SK-MEL-5 (cell line): ENCODE measurements around the gene SETD1A. TPM values are rescaled to one million over a fixed set of nuclear protein-coding genes. Genes with fewer than 3 reads are reported as not detected.
"Not testable (repeated sequence)": the region's sequence is repeated elsewhere in the genome, so short reads cannot be mapped to it uniquely, and the experiment has no call there.

Experiments
- DNase-seq: peaks from one replicate; pipeline ENCODE4 v3.0.0-alpha.2; 2016; ENCODE audit warnings: low read depth, low spot score
- in situ Hi-C: cut with HindIII; loops from 2 replicates; pipeline ENCODE4 v1.10.0; 2016; ENCODE audit warnings: low sequenced_read_pairs, high pct_unique_total_duplicates, low pct_unique_long_range_greater_than_20kb
- total RNA-seq: library from RNA; depleted of rRNA; stranded (reverse); fragments of >200 nt; shearing (Covaris generic); gene quantifications from 2 replicates; pipeline ENCODE4 v1.2.3, GENCODE V29; 2014

SETD1A gene
- total RNA-seq, 1 experiment from 2014 or later, result 4.0 TPM

DNA sequence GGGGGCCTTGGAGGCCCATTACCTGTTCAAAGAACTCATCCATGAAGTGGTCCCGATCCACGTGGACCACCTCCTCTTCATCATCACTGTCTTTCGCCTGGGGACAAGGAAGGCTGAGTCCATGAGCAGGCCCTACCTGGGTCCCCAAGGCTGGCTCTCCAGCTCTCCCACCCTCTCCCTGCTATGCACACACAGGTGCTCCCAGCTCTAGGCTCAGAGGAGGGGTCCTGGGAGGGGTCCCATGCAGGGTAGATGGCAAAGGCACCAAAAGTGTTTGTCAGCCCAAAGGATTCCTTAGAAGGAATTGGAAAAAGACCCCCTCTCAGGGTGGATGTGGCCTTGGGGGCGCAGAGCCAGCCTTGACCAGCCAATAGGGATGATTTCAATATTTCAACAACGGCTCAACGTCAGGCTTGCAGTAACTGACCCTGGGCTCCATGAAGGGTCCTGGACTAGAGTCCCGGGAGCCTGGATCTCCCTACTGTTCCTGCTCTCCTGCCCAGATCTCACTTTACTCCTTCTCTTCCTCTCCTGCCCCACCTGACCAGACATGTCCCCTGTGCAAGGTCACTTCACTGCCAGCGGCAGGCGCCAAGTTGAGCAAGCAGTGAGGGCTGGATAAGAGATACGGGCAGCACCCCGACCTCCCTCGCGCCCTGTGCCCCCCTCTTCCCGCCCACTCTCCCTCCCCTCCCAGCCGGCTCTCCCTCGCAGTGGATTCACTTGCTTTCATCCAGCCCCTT is 44.1 kb downstream of the SETD1A start:
- in situ Hi-C loops, result no loop called here

DNA sequence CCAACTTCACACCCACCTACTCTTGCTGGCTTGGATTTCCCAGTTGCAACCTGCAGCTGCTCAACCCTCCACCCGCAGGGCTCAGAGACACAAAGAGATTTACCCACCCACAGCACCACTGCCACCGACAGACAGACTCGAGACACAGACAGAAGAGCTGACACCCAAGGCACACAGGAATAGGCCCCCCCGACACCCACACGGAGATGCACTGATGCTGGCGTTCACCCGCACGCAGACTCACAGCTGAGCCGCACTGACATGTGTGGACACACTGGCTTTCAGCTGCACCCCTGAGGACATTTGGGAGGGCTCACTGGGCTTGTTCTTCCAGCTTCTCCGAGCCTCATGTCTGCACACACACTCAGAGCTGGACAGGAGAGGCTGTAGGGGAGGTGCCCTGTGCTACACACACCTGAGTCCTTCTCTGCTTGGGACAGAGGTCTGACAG is 44.7 kb downstream of the SETD1A start:
- no peak for DNase-seq
- in situ Hi-C loops, result no loop called here

More for the DNA sequence above, 44.1 kb downstream of the SETD1A start:
- DNase-seq, result no peak

DNA sequence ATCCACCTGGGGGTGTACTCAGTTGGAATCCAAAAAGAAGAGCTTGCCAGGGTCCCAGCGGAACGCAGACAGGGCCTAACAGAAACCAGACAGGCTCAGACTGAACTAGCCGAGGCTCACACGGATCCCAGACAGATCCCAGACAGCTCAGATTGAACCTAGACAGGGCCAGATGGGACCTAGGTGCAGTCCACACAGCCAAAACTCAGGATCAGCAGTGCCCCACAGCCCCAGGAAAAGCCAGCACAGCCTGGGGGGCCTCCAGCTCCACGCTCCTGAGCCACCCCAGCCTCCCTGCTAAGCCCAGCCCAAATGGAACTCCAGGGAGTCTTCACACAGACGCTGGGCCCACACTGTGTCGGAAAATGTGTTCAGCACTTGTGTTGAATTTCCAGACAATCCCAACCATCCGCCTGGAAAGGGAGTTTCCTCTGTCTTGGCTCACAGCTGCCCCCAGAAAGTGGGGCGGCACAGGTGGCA is 45.3 kb downstream of the SETD1A start:
- DNase-seq, result no peak
- in situ Hi-C loops, result no loop called here

DNA sequence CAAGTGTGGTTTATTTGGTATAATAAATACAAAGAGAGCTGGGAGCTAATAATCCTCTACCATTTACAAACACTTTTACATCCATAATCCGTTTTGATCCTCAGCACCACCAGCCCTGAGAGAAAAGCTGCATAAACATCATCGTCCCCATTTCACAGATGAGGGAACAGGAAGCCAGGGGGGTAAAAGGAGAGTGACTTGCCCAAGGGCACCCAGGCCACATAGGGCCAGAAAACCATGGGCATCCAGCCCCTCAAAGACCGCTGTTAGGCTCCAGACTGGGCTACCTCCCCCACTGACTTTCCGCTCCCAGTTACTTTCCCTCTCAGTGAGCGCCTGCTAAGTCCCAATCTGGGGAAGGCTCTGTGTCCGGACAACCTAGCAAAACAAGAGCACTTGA is 46.2 kb downstream of the SETD1A start:
- DNase-seq, result no peak
- in situ Hi-C loops, result no loop called here

DNA sequence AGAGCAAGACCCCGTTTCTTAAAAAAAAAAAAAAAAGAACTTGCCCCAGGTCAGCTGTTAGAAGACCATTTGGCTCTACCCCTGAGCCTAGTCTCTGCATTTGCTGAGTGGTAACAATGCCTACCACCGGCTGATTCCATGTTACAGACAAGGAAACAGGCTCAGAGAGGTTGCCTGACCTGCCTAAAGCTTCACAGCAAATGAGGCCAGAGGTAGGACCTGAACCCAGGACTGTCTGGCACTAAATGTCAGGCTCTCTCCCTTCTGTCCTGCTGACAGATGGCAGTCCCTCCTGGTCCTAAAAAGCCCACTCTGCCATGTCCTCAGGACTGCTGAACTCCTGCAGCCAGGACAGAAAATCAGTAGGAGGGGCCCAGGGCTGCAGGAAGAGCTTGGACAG is 47.1 kb downstream of the SETD1A start:
- DNase-seq, result no peak
- in situ Hi-C loops, result no loop called here

DNA sequence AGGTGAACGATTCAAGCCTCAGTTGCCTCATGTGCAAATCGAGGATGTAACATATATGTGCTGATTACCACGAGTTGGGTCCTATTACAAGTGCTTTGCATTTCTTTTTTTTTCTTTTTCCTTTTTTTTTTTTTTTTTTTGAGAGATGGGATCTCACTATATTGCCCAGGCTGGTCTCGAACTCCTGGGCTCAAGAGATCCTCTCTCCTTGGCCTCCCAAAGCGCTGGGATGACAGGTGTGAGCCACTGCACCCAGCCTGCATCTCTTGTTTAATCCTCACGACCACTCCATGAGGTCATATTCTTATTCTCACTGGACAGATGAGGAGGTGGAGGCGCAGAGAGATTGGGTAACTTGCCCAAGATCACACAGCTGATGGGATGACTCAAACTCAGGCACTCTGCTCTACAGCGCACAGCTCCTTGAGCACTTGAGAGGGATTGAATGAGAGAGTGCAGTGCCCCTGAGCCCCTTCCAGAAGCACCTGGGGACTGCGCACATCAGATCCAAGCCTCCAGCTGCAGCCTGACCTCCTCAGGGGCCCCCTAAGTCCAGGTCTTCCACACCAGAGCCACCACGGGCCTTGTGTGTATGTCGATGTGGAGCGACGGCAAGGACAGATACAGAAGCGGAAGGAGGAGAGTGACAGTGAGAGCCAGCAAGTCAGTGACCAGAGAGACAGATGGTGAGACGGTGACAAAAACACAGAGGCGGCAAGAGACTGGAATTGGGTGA is 48.0 kb downstream of the SETD1A start:
- DNase-seq, result no peak
- in situ Hi-C loops, result no loop called here

DNA sequence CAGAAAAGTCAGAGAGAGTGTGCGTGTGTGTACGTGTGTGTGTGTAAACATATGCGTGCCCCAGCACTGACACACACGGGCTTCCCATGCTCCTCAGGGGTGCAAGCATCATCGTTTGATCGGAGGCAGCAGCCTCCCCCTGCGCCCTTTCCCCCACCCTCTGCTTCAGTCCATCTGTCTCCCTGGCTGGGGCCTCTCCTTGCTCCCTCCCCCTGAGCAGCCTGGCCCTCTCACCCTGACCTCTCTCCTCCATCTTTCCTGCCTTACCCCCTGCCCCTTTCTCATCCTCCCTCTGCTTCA is 48.5 kb downstream of the SETD1A start:
- in situ Hi-C loops, result no loop called here

DNA sequence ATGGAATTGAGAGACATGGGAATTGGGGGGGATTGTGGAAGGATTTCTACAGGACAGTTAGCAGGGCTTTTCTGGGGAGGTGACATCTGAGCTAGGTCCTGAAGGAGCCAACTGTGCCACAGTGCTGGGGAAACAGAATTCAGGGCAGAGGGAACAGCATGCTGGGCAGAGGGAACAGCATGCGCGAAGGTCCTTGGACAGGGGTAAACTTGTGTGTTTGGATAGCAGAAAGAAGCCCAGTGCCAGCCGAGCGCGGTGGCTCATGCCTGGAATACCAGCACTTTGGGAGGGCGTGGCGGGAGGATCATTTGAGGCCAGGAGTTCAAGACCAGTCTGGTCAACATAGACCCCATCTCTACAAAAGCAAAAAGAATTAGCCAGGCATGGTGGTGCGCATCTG is 49.0 kb downstream of the SETD1A start:
- DNase-seq, result no peak
- in situ Hi-C loops, result no loop called here

More for the DNA sequence above, 48.5 kb downstream of the SETD1A start:
- no peak for DNase-seq

DNA sequence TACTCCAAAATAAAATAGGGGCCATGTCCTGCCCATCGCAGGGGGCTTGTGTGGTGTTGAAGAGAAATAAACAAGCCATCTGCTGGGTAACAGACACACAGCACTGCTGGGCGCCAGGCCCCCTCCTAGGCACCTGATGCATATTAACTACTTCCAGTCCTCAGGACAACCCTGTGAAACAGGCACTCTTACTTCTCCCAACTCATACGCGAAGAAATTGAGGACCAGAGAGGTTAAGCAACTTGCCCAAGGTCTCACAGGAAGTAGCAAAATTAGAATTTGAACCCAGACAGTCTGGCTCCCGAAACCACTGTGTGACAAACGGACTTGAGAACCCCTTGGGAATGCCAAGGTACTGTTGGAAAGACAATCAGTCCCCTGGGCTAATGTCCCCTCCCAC is 50.1 kb downstream of the SETD1A start:
- in situ Hi-C loops, result no loop called here
- no peak for DNase-seq

DNA sequence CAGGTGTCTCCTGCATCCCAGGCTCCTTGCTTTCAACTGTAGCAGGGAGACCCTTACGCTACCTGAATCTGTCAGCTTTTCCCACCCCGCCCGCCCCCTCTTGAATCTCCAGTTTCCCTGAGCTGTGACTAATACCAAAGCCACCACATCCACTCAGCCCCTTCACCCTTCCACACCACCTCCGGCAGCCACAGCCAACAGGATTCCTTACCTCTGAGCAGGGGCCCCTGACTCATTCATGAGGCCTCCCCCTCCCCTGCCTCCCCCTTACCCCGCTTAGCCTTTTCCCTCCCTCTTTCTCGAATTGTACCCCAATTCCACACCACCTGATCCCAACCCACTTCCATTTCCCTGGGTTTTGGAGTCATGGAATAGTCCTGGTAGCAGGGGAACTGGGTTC is 50.6 kb downstream of the SETD1A start:
- in situ Hi-C loops, result no loop called here
- no peak for DNase-seq

DNA sequence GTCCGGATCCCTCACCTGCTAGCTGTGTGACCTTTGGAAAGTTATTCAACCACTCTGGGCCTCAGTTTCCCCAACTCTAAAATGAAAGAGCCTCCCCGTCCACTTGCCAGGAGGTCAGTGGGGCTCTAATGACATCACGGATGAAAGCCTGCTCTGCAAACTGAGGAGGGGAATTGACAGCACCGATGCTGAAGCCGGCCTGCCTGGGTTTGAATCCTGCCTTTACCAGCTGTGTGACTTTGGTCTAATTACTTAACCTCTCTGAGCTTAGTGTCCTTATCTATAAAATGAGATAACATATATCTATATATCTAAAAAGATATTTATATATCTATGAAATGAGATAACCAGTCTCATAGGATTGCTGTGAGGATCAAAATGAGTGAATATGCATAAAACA is 51.0 kb downstream of the SETD1A start:
- no peak for DNase-seq
- in situ Hi-C loops, result no loop called here

DNA sequence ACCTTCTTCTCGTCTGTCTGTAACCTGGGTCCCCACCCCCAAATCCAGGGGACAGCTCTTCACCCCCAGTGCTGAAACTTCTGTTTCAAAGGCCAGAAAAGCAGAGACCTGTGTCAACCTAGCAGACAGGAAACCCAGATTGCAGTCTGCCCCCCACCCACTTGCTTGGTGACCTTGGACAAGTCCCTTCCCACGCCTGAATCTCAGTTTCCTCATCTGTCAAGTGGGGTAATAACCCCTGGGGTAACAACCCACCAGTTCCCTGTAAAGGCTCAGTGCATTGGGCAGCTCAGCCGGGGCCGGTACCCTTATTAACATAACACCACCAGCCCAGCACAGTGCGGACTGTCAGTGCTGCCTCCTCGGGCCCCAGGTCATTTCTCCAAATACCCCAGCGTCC is 51.6 kb downstream of the SETD1A start:
- in situ Hi-C loops, result no loop called here
- no peak for DNase-seq

DNA sequence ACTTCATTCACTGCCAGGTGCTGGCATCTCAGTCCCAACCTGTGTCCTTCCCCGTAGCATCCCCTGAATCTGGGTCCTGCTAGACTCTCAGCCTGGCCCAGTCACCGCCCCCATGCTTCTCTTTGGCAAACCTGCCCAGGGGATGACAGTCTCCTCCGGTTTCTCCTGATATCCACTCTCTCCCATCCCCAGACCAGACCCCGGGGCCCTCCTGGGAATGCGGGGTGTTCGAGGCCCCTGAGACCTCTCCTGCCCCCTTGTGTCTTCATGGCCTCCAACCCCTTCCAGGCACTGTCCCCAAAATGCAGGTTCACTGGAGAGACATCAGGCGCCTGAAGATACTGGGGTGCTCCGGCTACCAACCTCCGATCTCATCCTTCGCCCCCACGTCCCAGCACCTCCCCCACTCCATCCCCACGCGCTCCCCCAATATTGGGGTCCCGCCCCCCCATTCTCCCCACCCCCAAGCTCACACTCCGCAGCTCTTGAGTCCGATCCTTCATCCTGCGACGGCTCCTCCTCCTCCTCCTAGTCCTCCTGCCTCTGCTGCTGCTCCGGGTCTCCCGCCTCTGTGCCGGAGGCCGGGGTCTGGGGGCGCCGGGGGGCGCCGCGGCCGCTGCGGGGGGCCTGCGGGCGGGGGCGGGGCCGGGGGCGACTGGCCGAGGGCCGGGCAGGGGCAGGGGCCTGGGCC is 52.5 kb downstream of the SETD1A start:
- in situ Hi-C loops, result no loop called here
- no peak for DNase-seq

DNA sequence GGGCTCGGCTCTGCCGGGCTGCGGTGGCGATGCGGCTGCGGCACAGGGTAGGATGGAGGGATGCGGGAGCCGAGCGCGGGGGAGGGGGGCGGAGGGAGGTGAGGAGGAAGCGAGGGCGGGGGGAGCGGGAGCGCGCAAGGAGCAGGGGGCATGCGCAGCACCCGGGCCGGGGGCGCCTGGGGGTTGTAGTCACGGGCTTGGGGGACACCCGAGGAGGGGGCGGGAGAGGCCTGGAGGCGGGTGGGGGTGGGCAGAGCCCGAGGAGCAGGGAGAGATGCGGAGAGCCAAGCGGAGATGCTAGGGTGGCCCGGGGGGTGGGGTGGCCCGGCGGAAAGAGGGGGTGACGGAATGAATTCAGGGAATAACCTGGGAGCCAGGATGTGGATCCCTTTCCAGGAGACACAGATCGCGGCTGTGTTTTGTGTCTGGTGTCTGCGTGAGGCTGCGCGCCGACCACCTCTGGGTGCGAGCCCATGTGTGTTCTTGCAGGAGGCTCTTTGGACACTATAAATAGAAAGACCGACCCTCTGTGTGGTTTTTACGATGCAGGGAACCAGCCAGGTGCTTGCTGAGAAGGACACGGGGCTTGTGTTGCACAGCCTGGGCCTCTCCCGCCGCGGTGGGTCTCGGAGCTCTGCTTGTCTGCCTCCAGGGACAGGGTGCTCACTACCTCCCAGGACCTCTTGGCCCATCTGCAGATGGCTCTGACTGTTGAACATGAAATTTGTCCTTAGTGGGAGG is 53.2 kb downstream of the SETD1A start, which contains the start of gene STX1B:
STX1B (minus strand) TSS at position 54 of the 741 bp plus-strand sequence. CDS start 242 bp downstream, outside the sequence.
- in situ Hi-C loops, result no loop called here
- no peak for DNase-seq

DNA sequence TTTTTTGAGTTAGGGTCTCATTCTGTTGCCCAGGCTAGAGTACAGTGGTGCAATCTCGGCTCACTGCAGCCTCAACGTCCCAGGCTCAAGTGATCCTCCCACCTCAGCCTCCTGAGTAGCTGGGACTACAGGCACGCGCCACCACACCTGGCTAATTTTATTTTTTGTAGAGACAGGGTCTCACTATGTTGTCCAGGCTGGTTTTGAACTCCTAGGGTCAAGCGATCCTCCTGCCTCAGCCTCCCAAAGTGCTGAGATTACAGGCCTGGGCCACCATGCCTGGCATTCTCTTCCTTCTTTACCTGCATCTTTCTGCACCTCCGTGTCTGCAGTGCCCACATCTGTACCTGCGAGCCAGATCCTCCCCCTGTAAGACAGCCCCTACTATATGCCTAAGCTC is 54.3 kb downstream of the SETD1A start:
- in situ Hi-C loops, DNase-seq: not testable (repeated sequence)

DNA sequence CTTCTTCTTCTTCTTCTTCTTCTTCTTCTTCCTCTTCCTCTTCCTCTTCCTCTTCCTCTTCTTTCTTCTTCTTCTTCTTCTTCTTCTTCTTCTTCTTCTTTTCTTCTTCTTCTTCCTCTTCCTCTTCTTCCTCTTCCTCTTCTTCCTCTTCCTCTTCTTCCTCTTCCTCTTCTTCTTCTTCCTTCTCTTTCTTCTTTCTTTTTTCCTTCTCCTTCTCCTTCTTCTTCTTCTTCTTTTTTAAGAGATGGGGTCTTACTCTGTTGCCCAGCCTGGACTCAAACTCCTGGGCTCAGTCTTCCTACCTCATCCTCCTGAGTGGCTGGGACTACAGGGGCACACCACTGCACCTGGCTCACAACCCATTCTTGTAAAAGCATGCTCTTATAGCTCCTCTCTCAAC is 55.7 kb downstream of the SETD1A start:
- in situ Hi-C loops, DNase-seq: not testable (repeated sequence)

DNA sequence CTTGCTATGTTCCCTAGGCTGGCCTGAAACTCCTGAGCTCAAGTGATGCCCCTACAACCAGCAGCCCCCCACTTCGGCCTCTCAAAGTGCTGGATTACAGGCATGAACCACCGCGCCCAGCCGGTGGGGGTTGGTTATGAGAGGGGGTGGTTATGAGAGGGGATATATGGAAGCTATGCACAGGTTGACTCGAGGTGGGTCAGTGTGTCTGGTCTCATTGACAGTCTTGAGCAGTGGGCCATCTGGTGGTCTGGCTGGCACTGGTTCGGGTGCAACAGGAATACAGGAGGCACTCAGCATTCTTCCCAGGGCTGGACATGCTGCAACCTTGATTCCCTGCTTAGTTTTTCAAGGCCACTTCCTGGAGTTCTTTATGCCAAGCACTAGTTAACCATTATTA is 58.5 kb downstream of the SETD1A start:
- peak; percentile 32 for DNase-seq
- in situ Hi-C loops, result no loop called here

DNA sequence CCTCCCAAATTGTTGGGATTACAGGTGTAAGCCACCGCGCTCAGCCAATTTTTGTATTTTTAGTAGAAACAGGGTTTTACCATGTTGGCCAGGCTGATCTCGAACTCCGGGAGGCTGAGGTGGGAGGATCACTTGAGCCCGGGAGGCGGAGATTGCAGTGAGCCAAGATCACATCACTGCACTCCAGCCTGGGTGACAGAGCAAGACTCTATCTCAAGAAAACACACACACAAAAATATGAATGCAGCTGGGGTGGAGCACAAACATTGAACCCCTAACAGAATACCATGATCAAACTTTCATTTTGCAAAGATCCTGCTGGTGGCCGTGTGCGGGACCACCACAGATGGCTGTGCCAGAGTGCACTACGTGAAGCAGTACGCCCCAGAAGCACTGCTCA is 60.2 kb downstream of the SETD1A start:
- DNase-seq, in situ Hi-C loops: not testable (repeated sequence)
